NCI-H510A (cell line): ENCODE data around the gene CEP112.

Experiments used
- DNase-seq: peaks from one replicate; lab custom pipeline; 2025; lab: John Stamatoyannopoulos, UW

The CEP112 gene

GRCh38 chr17:65730711-65731169 lies 461.2 kb downstream of the CEP112 start:
- no peak for DNase-seq

- no peak for DNase-seq
Measured at GRCh38 chr17:65729207-65729606, 462.7 kb downstream of the CEP112 start.

GRCh38 chr17:65727832-65728231 lies 464.1 kb downstream of the CEP112 start:
- no peak for DNase-seq

GRCh38 chr17:65727246-65727645 lies 464.7 kb downstream of the CEP112 start:
- no peak for DNase-seq

GRCh38 chr17:65723431-65724151 lies 468.3 kb downstream of the CEP112 start:
- DNase-seq: no peak

- DNase-seq: no peak
Measured at GRCh38 chr17:65718601-65719000, 473.3 kb downstream of the CEP112 start.

- DNase-seq: no peak
Measured at GRCh38 chr17:65712383-65713267, 479.3 kb downstream of the CEP112 start.

- DNase-seq: no peak
Measured at GRCh38 chr17:65711671-65712276, 480.2 kb downstream of the CEP112 start.

GRCh38 chr17:65707780-65708179 lies 484.2 kb downstream of the CEP112 start:
- no peak for DNase-seq

GRCh38 chr17:65704731-65705130 lies 487.2 kb downstream of the CEP112 start:
- no peak for DNase-seq

GRCh38 chr17:65703891-65704290 lies 488.0 kb downstream of the CEP112 start:
- no peak for DNase-seq

GRCh38 chr17:65699459-65699858 lies 492.5 kb downstream of the CEP112 start:
- DNase-seq: no peak

GRCh38 chr17:65698381-65699061 lies 493.4 kb downstream of the CEP112 start:
- DNase-seq: no peak

GRCh38 chr17:65697661-65698060 lies 494.3 kb downstream of the CEP112 start:
- no peak for DNase-seq

- no peak for DNase-seq
Measured at GRCh38 chr17:65696739-65697394, 495.1 kb downstream of the CEP112 start.

GRCh38 chr17:65694601-65695000 lies 497.3 kb downstream of the CEP112 start:
- no peak for DNase-seq

GRCh38 chr17:65690626-65691310 lies 501.2 kb downstream of the CEP112 start:
- peak; percentile 67 for DNase-seq

GRCh38 chr17:65688307-65688706 lies 503.6 kb downstream of the CEP112 start:
- DNase-seq: no peak

GRCh38 chr17:65685110-65685509 lies 506.8 kb downstream of the CEP112 start:
- DNase-seq: no peak

GRCh38 chr17:65684631-65685030 lies 507.3 kb downstream of the CEP112 start:
- no peak for DNase-seq

- no peak for DNase-seq
Measured at GRCh38 chr17:65683428-65683827, 508.5 kb downstream of the CEP112 start.
